ENCODE results near the gene RBM20. TPM values are rescaled to one million over a fixed set of nuclear protein-coding genes. Genes with fewer than 3 reads are reported as not detected.

RBM20 gene
- total RNA-seq, 2 experiments from 2014 or later, result 0.38 to 0.72 TPM

DNA sequence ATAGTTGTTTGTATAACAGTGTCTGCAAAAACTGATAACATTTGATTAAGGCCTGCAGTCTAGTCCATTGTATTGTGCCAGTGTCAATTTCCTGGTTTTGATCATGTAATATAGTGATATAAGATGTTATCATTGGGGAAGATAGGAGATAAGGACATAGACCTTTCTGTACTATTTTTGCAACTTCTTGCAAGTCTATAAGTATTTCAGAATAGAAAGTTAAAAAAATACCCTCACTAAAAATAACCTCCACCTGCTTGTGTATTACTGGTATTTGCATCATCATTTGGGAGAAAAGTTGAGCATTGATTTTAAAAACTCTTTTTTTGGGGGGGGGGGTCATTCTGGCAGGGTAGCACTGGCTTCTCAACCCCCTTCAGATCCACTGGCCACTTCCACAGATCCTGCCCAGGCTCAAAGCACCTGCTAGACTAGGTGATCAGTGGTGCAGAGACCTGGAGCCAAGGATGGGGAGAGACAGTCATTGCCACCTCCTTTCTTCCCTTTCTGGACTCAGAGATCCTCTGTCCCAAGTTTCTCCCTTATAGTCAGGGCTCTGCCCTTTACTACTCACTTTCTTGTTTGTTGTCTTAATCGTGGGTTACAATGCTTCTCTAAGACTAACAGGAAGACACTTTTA, 103.0 kb downstream of the RBM20 start:
- H3K4me1 Mint-ChIP-seq (ENCODE audit: low read depth), result peaks cover 78% of the 10 kb centered on the region
- H3K27me3 Mint-ChIP-seq, result no peaks in the 10 kb centered on the region
- DNase-seq (no peak), ATAC-seq (no peak)
- peaks cover 22% of the 10 kb centered on the region for H3K9me3 Mint-ChIP-seq
- intact Hi-C loops (cut with micrococcal nuclease), result loop anchor here (1.0 to 5.0 kb wide), 4 partner anchors 125 to 330 kb away; partner anchors contain the start of genes ADRA2A and PDCD4
- peak overlapping the region; percentile 86 for H3K27ac Mint-ChIP-seq
- peak overlapping the region; percentile 54 for H3K4me3 Mint-ChIP-seq
- peaks cover 25% of the 10 kb centered on the region for H3K36me3 Mint-ChIP-seq (ENCODE audit: low read depth)
- ChIA-PET CTCF (interaction anchor here (0.8 to 4.3 kb wide), 23 partner anchors 8 to 852 kb away, joined by 3 to 71 read pairs (median 4); no protein-coding TSS in a partner anchor), POLR2A (interaction anchor here (1.6 kb wide), 1 partner anchor 126 kb away, joined by 3 read pairs; no protein-coding TSS in a partner anchor)
- TF ChIP-seq, protein P1, sequence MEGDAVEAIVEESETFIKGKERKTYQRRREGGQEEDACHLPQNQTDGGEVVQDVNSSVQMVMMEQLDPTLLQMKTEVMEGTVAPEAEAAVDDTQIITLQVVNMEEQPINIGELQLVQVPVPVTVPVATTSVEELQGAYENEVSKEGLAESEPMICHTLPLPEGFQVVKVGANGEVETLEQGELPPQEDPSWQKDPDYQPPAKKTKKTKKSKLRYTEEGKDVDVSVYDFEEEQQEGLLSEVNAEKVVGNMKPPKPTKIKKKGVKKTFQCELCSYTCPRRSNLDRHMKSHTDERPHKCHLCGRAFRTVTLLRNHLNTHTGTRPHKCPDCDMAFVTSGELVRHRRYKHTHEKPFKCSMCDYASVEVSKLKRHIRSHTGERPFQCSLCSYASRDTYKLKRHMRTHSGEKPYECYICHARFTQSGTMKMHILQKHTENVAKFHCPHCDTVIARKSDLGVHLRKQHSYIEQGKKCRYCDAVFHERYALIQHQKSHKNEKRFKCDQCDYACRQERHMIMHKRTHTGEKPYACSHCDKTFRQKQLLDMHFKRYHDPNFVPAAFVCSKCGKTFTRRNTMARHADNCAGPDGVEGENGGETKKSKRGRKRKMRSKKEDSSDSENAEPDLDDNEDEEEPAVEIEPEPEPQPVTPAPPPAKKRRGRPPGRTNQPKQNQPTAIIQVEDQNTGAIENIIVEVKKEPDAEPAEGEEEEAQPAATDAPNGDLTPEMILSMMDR (IDR thresholded peaks at IDR 0.05), result no peak

DNA sequence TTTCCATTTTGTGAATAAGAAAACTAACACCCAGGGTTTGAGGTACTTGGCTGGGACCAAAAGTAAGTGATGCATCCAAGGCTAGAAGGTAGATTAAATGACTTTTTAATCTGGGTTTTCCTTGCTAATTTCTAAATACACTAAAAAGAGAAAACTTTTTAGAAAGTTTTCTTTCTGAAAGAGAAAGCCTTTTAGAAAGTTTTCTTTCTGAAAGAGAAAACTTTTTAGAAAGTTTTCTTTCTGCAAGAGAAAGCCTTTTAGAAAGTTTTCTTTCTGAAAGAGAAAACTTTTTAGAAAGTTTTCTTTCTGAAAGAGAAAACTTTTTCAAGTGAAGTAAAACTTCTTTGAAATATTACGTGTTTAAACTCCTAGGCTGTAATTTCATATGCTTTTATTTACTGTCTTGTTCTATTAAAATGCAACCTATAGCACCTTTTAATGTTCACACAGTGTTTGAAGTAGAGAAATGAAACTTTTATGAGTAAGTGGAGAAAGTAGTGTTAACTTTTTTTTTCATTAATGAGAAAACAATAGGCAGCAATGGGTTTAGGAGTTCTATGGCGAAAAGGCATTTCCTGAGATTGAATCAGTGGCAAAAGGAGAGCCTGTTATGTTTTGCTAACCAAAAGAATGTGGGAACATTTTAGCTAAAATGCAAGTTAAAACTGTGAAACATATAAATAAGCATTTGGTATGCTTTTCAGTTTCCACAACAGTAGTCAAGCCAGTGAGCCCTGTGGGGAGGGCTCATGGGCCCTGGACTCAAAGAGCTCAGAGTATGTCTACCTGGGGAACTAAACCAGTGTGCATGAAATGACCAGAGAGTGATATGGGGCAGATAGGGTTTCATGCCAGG, 103.7 kb downstream of the RBM20 start:
- Mint-ChIP-seq H3K4me3 (peak overlapping the region; percentile 55), H3K36me3 (ENCODE audit: low read depth) (peaks cover 25% of the 10 kb centered on the region), H3K9me3 (peaks cover 22% of the 10 kb centered on the region), H3K27me3 (no peaks in the 10 kb centered on the region), H3K4me1 (ENCODE audit: low read depth) (peaks cover 75% of the 10 kb centered on the region), H3K27ac (peak overlapping the region; percentile 95)
- ChIA-PET POLR2A (interaction anchor here (0.7 to 2.5 kb wide), 10 partner anchors 11 to 149 kb away, joined by 3 to 10 read pairs (median 3); no protein-coding TSS in a partner anchor), CTCF (interaction anchor here (0.9 to 2.0 kb wide), 8 partner anchors 17 to 154 kb away, joined by 3 to 6 read pairs (median 4); no protein-coding TSS in a partner anchor)
- TF ChIP-seq, protein P1 (IDR thresholded peaks at IDR 0.05), result no peak
- DNase-seq (peak; percentile 39), ATAC-seq (peak; percentile 15)
- intact Hi-C loops (cut with micrococcal nuclease), result loop anchor here (1.0 to 5.0 kb wide), 4 partner anchors 26 to 329 kb away; partner anchors contain the start of genes ADRA2A and PDCD4

DNA sequence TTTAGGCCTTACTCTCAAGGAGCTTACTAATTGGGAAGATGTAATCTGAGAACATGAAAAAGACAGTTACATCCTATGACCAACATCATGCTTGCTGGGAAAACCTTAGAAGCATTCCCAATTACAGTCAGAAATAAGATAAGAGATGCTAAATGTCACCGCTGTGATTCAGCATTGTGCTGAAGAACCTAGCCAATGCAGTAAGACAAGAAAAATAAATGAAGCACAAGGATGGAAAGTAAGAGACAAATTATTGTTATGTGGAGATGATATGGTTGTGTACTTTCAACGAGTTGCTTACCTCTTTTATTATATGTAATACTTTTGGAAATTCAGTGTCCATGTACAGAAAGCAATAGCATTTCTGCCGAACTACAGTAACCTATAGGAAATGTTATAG, 104.8 kb downstream of the RBM20 start:
- ChIA-PET POLR2A (interaction anchor here (1.0 to 2.5 kb wide), 7 partner anchors 25 to 142 kb away, joined by 3 to 10 read pairs (median 3); partner anchors contain the start of gene PDCD4), CTCF (interaction anchor here (0.9 to 2.0 kb wide), 11 partner anchors 10 to 153 kb away, joined by 3 to 7 read pairs (median 4); no protein-coding TSS in a partner anchor)
- TF ChIP-seq, protein P1 (IDR thresholded peaks at IDR 0.05), result no peak
- H3K27me3 Mint-ChIP-seq, result no peaks in the 10 kb centered on the region
- H3K4me1 Mint-ChIP-seq (ENCODE audit: low read depth), result peaks cover 81% of the 10 kb centered on the region
- DNase-seq (no peak), ATAC-seq (no peak)
- H3K9me3 Mint-ChIP-seq, result peaks cover 22% of the 10 kb centered on the region
- no peak overlapping the region for H3K4me3 Mint-ChIP-seq
- H3K36me3 Mint-ChIP-seq (ENCODE audit: low read depth), result peaks cover 25% of the 10 kb centered on the region
- H3K27ac Mint-ChIP-seq, result peak overlapping the region; percentile 95
- intact Hi-C loops (cut with micrococcal nuclease), result loop anchor here (1.0 to 5.0 kb wide), 4 partner anchors 25 to 328 kb away; partner anchors contain the start of genes ADRA2A and PDCD4

DNA sequence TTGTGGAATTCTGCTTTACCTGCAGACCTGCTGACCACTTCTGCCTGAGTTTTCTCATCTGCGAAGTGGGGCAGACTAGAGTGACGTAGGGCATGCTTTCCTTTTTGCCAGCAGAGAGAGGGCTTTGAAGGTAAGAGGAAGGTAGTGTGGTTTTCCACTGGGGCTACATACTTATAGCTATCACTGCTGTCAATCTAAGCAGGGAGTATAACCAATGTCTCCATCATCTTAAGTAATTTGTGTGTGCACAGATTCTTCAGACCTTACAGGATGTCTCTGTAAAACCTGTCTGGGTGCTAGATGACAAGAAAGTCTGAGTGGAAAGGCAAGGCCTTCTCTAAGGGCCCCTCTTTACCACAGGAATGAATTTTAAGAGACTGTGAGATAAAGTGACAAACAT, 106.8 kb downstream of the RBM20 start:
- POLR2A ChIA-PET, result interaction anchor here (1.3 to 1.6 kb wide), 2 partner anchors 47 to 108 kb away, joined by 3 to 5 read pairs; no protein-coding TSS in a partner anchor
- CTCF ChIA-PET, result interaction anchor here (0.8 to 1.8 kb wide), 2 partner anchors 35 to 52 kb away, joined by 3 to 7 read pairs; no protein-coding TSS in a partner anchor
- H3K36me3 Mint-ChIP-seq (ENCODE audit: low read depth), result peaks cover 25% of the 10 kb centered on the region
- H3K27me3 Mint-ChIP-seq, result no peaks in the 10 kb centered on the region
- DNase-seq (no peak), ATAC-seq (peak; percentile 26)
- H3K27ac Mint-ChIP-seq, result peak overlapping the region; percentile 86
- TF ChIP-seq, protein P1 (IDR thresholded peaks at IDR 0.05), result no peak
- H3K9me3 Mint-ChIP-seq, result peaks cover 28% of the 10 kb centered on the region
- intact Hi-C loops (cut with micrococcal nuclease), result no loop called here
- H3K4me1 Mint-ChIP-seq (ENCODE audit: low read depth), result peaks cover 81% of the 10 kb centered on the region
- H3K4me3 Mint-ChIP-seq, result no peak overlapping the region
